WTC11 (cell line): ENCODE data around the gene VIPAS39. TPM values are rescaled to one million over a fixed set of nuclear protein-coding genes. Genes with fewer than 3 reads are reported as not detected.

ENCODE experiments used
- ATAC-seq: fragments of 200-7000 bp; cut with Tn5 transposase; 2 replicates; pipeline ENCODE4 v1.10.0; 2021; ENCODE audit warnings: mild to moderate bottlenecking, moderate library complexity
- CTCF ChIA-PET: fragments of 300-600 bp; sonication (Branson Sonifier 250); formaldehyde crosslinking; loops from one replicate; lab custom pipeline; 2021; ENCODE audit warnings: antibody characterized with exemption; lab: Charles Lee
- POLR2A ChIA-PET: fragments of 350-600 bp; sonication (Branson Sonifier 250); formaldehyde crosslinking; loops from one replicate; lab custom pipeline; 2021; ENCODE audit warnings: antibody characterized with exemption; lab: Charles Lee
- DNase-seq: peaks from one replicate; pipeline ENCODE4 v3.0.0; 2021; ENCODE audit warnings: low spot score
- H3K27ac Mint-ChIP-seq: 2 replicates; pipeline ENCODE4 v1.8.0; 2021; ENCODE audit warnings: mixed read lengths
- H3K27me3 Mint-ChIP-seq: 2 replicates; pipeline ENCODE4 v1.8.0; 2021; ENCODE audit warnings: low read depth, mild to moderate bottlenecking, moderate library complexity, mixed read lengths
- H3K36me3 Mint-ChIP-seq: 2 replicates; pipeline ENCODE4 v1.8.0; 2021; ENCODE audit warnings: mixed read lengths
- H3K4me1 Mint-ChIP-seq: 2 replicates; pipeline ENCODE4 v1.8.0; 2022; ENCODE audit warnings: mixed read lengths
- H3K4me3 Mint-ChIP-seq: 2 replicates; pipeline ENCODE4 v1.8.0; 2021; ENCODE audit warnings: mild to moderate bottlenecking, moderate library complexity, mixed read lengths
- H3K9me3 Mint-ChIP-seq: 2 replicates; pipeline ENCODE4 v1.8.0; 2021; ENCODE audit warnings: mixed read lengths
- CTCF ChIP-seq: fragments of 200-600 bp; IDR thresholded peaks from 2 replicates; pipeline ENCODE4 v1.8.0; 2022; ENCODE audit warnings: antibody characterized with exemption
- E2F4 ChIP-seq: sonication (generic); formaldehyde crosslinking; IDR thresholded peaks from 2 replicates; pipeline ENCODE4 v1.8.1; 2022; ENCODE audit warnings: low read depth, mild to moderate bottlenecking, moderate library complexity, missing genetic modification reagents, borderline replicate concordance
- ETV6 ChIP-seq: sonication (generic); formaldehyde crosslinking; IDR thresholded peaks from 2 replicates; pipeline ENCODE4 v1.8.1; 2022; ENCODE audit warnings: mild to moderate bottlenecking, missing genetic modification reagents
- GABPB1 ChIP-seq: sonication (generic); formaldehyde crosslinking; IDR thresholded peaks from 2 replicates; pipeline ENCODE4 v1.8.1; 2023; ENCODE audit warnings: mild to moderate bottlenecking, missing genetic modification reagents
- HMGA2 ChIP-seq: fragments of 250-450 bp; sonication (Bioruptor Pico); IDR thresholded peaks from 2 replicates; pipeline ENCODE4 v1.4.0; 2021; ENCODE audit warnings: mild to moderate bottlenecking, moderate library complexity
- JUN ChIP-seq: sonication (generic); formaldehyde crosslinking; IDR thresholded peaks from 2 replicates; pipeline ENCODE4 v1.8.0; 2023; ENCODE audit warnings: mild to moderate bottlenecking, missing genetic modification reagents
- KAT7 ChIP-seq: sonication (generic); formaldehyde crosslinking; IDR thresholded peaks from 2 replicates; pipeline ENCODE4 v1.8.1; 2023; ENCODE audit warnings: missing genetic modification reagents, mild to moderate bottlenecking, borderline replicate concordance
- NR1H2 ChIP-seq: sonication (generic); formaldehyde crosslinking; IDR thresholded peaks from 2 replicates; pipeline ENCODE4 v1.9.0; 2021; ENCODE audit warnings: mild to moderate bottlenecking, moderate library complexity, missing genetic modification reagents
- RELA ChIP-seq: sonication (generic); formaldehyde crosslinking; IDR thresholded peaks from 2 replicates; pipeline ENCODE4 v1.8.1; 2022; ENCODE audit warnings: missing genetic modification reagents, mild to moderate bottlenecking, borderline replicate concordance
- RORB ChIP-seq: fragments of 250-450 bp; sonication (Bioruptor Pico); IDR thresholded peaks from 2 replicates; pipeline ENCODE4 v1.9.0; 2021; ENCODE audit warnings: mild to moderate bottlenecking
- SMAD4 ChIP-seq: sonication (generic); formaldehyde crosslinking; IDR thresholded peaks from 2 replicates; pipeline ENCODE4 v1.8.0; 2022; ENCODE audit warnings: mild to moderate bottlenecking, missing genetic modification reagents
- SP1 ChIP-seq: sonication (generic); formaldehyde crosslinking; conservative IDR thresholded peaks from 2 replicates; pipeline ENCODE4 v1.8.1; 2022; ENCODE audit warnings: missing genetic modification reagents
- USF2 ChIP-seq: sonication (generic); formaldehyde crosslinking; IDR thresholded peaks from 2 replicates; pipeline ENCODE4 v1.8.1; 2023; ENCODE audit warnings: mild to moderate bottlenecking, missing genetic modification reagents, moderate library complexity
- ZBTB43 ChIP-seq: sonication (generic); formaldehyde crosslinking; IDR thresholded peaks from 2 replicates; pipeline ENCODE4 v1.8.1; 2023; ENCODE audit warnings: mild to moderate bottlenecking, missing genetic modification reagents
- ZNF219 ChIP-seq: sonication (generic); formaldehyde crosslinking; IDR thresholded peaks from 2 replicates; pipeline ENCODE4 v1.8.0; 2023; ENCODE audit warnings: missing genetic modification reagents, mild to moderate bottlenecking, borderline replicate concordance
- ZNF423 ChIP-seq: fragments of 250-450 bp; sonication (Bioruptor Pico); IDR thresholded peaks from 2 replicates; pipeline ENCODE4 v2.1.2; 2022; ENCODE audit warnings: mild to moderate bottlenecking, moderate library complexity
- total RNA-seq: library from RNA; stranded (reverse); gene quantifications from 3 replicates; pipeline ENCODE4 v1.2.3, GENCODE V29; 2021
- TF ChIP-seq, protein P1 (sequence below): sonication (generic); formaldehyde crosslinking; IDR thresholded peaks from 2 replicates; pipeline ENCODE4 v1.8.0; 2022; ENCODE audit warnings: mild to moderate bottlenecking, missing genetic modification reagents
- TF ChIP-seq, protein P2 (sequence below): fragments of 250-450 bp; sonication (Bioruptor Pico); IDR thresholded peaks from 2 replicates; pipeline ENCODE4 v1.9.0; 2021; ENCODE audit warnings: mild to moderate bottlenecking
- TF ChIP-seq, protein P3 (sequence below): sonication (generic); formaldehyde crosslinking; conservative IDR thresholded peaks from 2 replicates; pipeline ENCODE4 v1.8.1; 2023; ENCODE audit warnings: mild to moderate bottlenecking, low read depth, missing genetic modification reagents, moderate library complexity
- TF ChIP-seq, protein P4 (sequence below): sonication (generic); formaldehyde crosslinking; IDR thresholded peaks from 2 replicates; pipeline ENCODE4 v1.8.1; 2022; ENCODE audit warnings: mild to moderate bottlenecking, missing genetic modification reagents, moderate library complexity, borderline replicate concordance

The VIPAS39 gene
- total RNA-seq, 1 experiment from 2014 or later = 17.0 TPM

GRCh38 chr14:77505031-77505430, 47.6 kb upstream of the VIPAS39 start:
- no peak for ATAC-seq
- Mint-ChIP-seq H3K4me1 (no peaks in the 10 kb centered on the region), H3K9me3 (peaks cover 13% of the 10 kb centered on the region), H3K36me3 (peaks cover 6% of the 10 kb centered on the region; the same call in 1 of the 2 replicates), H3K4me3 (no peak overlapping the region), H3K27me3 (peaks cover 15% of the 10 kb centered on the region), H3K27ac (no peak overlapping the region)
- POLR2A ChIA-PET = no interaction called here
- DNase-seq = no peak
- CTCF ChIA-PET = interaction anchor here (0.6 kb wide), 1 partner anchor 181 kb away, joined by 4 read pairs; no protein-coding TSS in a partner anchor
- TF ChIP-seq GABPB1 (no peak), KAT7 (no peak), ETV6 (no peak), CTCF (no peak), NR1H2 (CRISPR knock-in tag) (no peak), E2F4 (CRISPR knock-in tag) (no peak), JUN (no peak), RORB (no peak), ZBTB43 (CRISPR knock-in tag) (no peak), ZNF423 (CRISPR knock-in tag) (no peak)
- TF ChIP-seq, protein P1, sequence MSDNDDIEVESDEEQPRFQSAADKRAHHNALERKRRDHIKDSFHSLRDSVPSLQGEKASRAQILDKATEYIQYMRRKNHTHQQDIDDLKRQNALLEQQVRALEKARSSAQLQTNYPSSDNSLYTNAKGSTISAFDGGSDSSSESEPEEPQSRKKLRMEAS (CRISPR knock-in tag) = no peak
- TF ChIP-seq, protein P2, sequence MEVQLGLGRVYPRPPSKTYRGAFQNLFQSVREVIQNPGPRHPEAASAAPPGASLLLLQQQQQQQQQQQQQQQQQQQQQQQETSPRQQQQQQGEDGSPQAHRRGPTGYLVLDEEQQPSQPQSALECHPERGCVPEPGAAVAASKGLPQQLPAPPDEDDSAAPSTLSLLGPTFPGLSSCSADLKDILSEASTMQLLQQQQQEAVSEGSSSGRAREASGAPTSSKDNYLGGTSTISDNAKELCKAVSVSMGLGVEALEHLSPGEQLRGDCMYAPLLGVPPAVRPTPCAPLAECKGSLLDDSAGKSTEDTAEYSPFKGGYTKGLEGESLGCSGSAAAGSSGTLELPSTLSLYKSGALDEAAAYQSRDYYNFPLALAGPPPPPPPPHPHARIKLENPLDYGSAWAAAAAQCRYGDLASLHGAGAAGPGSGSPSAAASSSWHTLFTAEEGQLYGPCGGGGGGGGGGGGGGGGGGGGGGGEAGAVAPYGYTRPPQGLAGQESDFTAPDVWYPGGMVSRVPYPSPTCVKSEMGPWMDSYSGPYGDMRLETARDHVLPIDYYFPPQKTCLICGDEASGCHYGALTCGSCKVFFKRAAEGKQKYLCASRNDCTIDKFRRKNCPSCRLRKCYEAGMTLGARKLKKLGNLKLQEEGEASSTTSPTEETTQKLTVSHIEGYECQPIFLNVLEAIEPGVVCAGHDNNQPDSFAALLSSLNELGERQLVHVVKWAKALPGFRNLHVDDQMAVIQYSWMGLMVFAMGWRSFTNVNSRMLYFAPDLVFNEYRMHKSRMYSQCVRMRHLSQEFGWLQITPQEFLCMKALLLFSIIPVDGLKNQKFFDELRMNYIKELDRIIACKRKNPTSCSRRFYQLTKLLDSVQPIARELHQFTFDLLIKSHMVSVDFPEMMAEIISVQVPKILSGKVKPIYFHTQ (CRISPR knock-in tag) = no peak
- TF ChIP-seq, protein P3, sequence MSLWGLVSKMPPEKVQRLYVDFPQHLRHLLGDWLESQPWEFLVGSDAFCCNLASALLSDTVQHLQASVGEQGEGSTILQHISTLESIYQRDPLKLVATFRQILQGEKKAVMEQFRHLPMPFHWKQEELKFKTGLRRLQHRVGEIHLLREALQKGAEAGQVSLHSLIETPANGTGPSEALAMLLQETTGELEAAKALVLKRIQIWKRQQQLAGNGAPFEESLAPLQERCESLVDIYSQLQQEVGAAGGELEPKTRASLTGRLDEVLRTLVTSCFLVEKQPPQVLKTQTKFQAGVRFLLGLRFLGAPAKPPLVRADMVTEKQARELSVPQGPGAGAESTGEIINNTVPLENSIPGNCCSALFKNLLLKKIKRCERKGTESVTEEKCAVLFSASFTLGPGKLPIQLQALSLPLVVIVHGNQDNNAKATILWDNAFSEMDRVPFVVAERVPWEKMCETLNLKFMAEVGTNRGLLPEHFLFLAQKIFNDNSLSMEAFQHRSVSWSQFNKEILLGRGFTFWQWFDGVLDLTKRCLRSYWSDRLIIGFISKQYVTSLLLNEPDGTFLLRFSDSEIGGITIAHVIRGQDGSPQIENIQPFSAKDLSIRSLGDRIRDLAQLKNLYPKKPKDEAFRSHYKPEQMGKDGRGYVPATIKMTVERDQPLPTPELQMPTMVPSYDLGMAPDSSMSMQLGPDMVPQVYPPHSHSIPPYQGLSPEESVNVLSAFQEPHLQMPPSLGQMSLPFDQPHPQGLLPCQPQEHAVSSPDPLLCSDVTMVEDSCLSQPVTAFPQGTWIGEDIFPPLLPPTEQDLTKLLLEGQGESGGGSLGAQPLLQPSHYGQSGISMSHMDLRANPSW (CRISPR knock-in tag) = no peak

DNA sequence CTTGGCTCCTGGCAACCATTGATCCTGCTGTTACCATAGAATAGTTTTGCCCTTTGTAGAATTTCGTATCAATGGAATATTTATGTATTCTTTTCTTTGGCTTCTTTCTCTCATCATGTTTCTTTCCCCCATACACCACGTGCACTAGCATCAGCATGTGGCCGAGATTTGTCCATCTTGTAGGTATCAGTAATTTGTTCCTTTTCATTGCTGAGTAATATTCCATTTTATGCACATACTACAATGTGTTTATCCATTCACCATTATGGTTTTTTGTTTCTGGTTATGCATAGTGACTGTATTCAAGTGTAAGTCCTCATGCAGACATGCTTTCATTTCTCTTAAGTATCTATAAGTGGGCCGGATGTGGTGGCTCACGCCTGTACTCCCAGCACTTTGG, 45.7 kb upstream of the VIPAS39 start:
- Mint-ChIP-seq H3K27ac (no peak overlapping the region), H3K36me3 (peaks cover 6% of the 10 kb centered on the region; the same call in 1 of the 2 replicates), H3K9me3 (peaks cover 13% of the 10 kb centered on the region), H3K4me3 (no peak overlapping the region), H3K27me3 (peaks cover 29% of the 10 kb centered on the region), H3K4me1 (0 out of 2 replicates have a peak, but pooled peaks cover 4% of the 10 kb centered on the region)
- DNase-seq (no peak), ATAC-seq (no peak)
- ChIA-PET CTCF (no interaction called here), POLR2A (no interaction called here)
- TF ChIP-seq HMGA2 (CRISPR knock-in tag) (no peak), ZNF219 (CRISPR knock-in tag) (no peak), RELA (CRISPR knock-in tag) (no peak), CTCF (no peak), USF2 (CRISPR knock-in tag) (no peak), SMAD4 (CRISPR knock-in tag) (no peak), SP1 (CRISPR knock-in tag) (no peak)
- TF ChIP-seq, protein P4, sequence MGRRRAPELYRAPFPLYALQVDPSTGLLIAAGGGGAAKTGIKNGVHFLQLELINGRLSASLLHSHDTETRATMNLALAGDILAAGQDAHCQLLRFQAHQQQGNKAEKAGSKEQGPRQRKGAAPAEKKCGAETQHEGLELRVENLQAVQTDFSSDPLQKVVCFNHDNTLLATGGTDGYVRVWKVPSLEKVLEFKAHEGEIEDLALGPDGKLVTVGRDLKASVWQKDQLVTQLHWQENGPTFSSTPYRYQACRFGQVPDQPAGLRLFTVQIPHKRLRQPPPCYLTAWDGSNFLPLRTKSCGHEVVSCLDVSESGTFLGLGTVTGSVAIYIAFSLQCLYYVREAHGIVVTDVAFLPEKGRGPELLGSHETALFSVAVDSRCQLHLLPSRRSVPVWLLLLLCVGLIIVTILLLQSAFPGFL = no peak
